Right lobe of liver (tissue), 4 donors: Measurements from ENCODE around the gene UBA1.

Source experiments
- CTCF ChIP-seq, 4 donors: fragments of 200-600 bp in 3 of 4; fragments of 450-650 bp in 1 of 4; IDR thresholded peaks; one replicate each; pipeline versions ENCODE4 v1.5.1 to v1.8.0; 2016 to 2022; ENCODE audit warnings: antibody characterized with exemption in 4 of 4, mild to moderate bottlenecking in 2 of 4
- POLR2A ChIP-seq: fragments of 450-650 bp; IDR thresholded peaks from one replicate; pipeline ENCODE4 v1.6.1; 2017; ENCODE audit warnings: antibody characterized with exemption, mild to moderate bottlenecking
- donor health status: DM: no; HTN: no; CAD: no.
- donor health status: DM: no; HTN: no; CAD: no.
- donor health status: DM: no; HTN: yes; CAD: no.

DNA sequence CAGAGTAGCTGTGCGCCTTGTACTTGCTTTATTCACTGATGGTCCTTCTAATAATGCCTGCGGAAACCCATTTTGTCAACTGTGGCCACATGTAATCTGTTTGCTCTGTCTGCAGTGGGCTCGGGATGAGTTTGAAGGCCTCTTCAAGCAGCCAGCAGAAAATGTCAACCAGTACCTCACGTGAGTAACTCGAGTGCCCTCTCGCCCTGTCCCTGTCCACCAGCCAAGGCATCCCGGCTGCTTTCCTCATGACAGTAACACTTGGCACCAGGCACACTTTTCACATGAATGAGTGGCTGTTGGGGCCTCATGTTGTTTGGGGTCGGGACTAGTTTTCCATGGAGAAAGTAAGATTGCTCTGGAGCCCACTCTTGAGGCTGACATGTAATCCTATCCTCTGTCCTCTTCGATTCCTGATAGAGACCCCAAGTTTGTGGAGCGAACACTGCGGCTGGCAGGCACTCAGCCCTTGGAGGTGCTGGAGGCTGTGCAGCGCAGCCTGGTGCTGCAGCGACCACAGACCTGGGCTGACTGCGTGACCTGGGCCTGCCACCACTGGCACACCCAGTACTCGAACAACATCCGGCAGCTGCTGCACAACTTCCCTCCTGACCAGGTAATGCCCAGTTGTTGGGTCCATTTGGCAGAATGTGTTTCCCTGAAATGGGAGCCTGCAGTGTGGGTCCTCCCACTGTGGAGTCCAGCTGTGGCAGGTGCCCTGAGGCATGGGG lies 16.0 kb downstream of the UBA1 start:
- TF ChIP-seq POLR2A (no peak), CTCF (IDR thresholded peaks at IDR 0.05) (no peak)
